HepG2 (cell line): ENCODE data around the gene RPS19. TPM values are rescaled to one million over a fixed set of nuclear protein-coding genes. Genes with fewer than 3 reads are reported as not detected.

Source experiments
- ATAC-seq: fragments of 200-7000 bp; cut with Tn5 transposase; 3 replicates; pipeline ENCODE4 v1.9.1; 2020; ENCODE audit warnings: mild to moderate bottlenecking, moderate library complexity
- Bru-seq: library from RNA; stranded (reverse); fragments of 400-500 nt; gene quantifications from one replicate; lab custom pipeline; 2021; lab: Mats Ljungman, UMichigan
- BruChase-seq, 2 experiments: library from RNA; stranded (reverse); fragments of 400-500 nt; gene quantifications; one replicate each; lab custom pipeline; 2021; lab: Mats Ljungman, UMichigan
- BruUV-seq: library from RNA; stranded (reverse); fragments of 400-500 nt; replicated peaks from 2 replicates; lab custom pipeline; 2021; lab: Mats Ljungman, UMichigan
- CTCF ChIA-PET: fragments of 300-600 bp; formaldehyde crosslinking; extraction: SDS; loops from one replicate; lab custom pipeline; 2021; ENCODE audit warnings: low total read pairs, inconsistent platforms, low intra/inter-chr PET ratio; lab: Yijun Ruan, JAX
- POLR2A ChIA-PET: fragments of 350-600 bp; sonication (Branson Sonifier 250); formaldehyde crosslinking; loops from one replicate; lab custom pipeline; 2020; ENCODE audit warnings: antibody characterized with exemption, inconsistent platforms; lab: Yijun Ruan, JAX
- DNase-seq: peaks from one replicate; pipeline ENCODE4 v3.0.0-alpha.2; 2015; ENCODE audit warnings: low spot score
- FAIRE-seq: peaks from 3 replicates; lab custom pipeline; 2011; peaks lifted over from hg19 to GRCh38; lab: Jason Lieb, UNC
- H2AFZ ChIP-seq: one replicate; pipeline ENCODE4 v1.6.1; 2011; ENCODE audit warnings: low read length, inconsistent platforms
- H3K27ac ChIP-seq: fragments of 300-600 bp; 3 replicates; pipeline ENCODE4 v1.8.0; 2011; ENCODE audit warnings: mixed run types, mild to moderate bottlenecking, mixed read lengths, low read length, inconsistent platforms; ENCODE audit not compliant: insufficient read depth; ENCODE audit errors: extremely low read length
- H3K27me3 ChIP-seq, 2 experiments: fragments of 200-600 bp in 1 of 2; 2 replicates in 1 of 2; 3 replicates in 1 of 2; pipeline versions ENCODE4 v1.6.0 to v1.8.0; 2011; ENCODE audit warnings: low read length in 2 of 2, mild to moderate bottlenecking in 2 of 2, moderate library complexity in 2 of 2, inconsistent platforms in 1 of 2; ENCODE audit not compliant: insufficient read depth in 2 of 2, control insufficient read depth in 1 of 2
- H3K36me3 ChIP-seq, 2 experiments: fragments of 200-600 bp in 1 of 2; replicated peaks in 1 of 2; 2 replicates in 1 of 2; 3 replicates in 1 of 2; pipeline versions ENCODE4 v1.5.1 to v1.8.0; 2011; ENCODE audit warnings: low read length in 2 of 2, inconsistent platforms in 1 of 2; ENCODE audit not compliant: insufficient read depth in 2 of 2, control insufficient read depth in 1 of 2
- H3K4me1 ChIP-seq: 2 replicates; pipeline ENCODE4 v1.5.1; 2012; ENCODE audit warnings: low read length, inconsistent platforms; ENCODE audit not compliant: insufficient read depth
- H3K4me2 ChIP-seq: 2 replicates; pipeline ENCODE4 v1.6.0; 2011; ENCODE audit warnings: low read depth, low read length, inconsistent platforms
- H3K4me3 ChIP-seq, 3 experiments: fragments of 200-600 bp in 1 of 3; sonication (generic), shearing (Covaris generic) in 1 of 3; replicated peaks in 1 of 3; 2 replicates each; pipeline ENCODE4 v1.5.1; 2011 to 2016; ENCODE audit warnings: low read length in 3 of 3, inconsistent platforms in 2 of 3, low read depth in 2 of 3, mild to moderate bottlenecking in 2 of 3, control low read depth in 1 of 3, mixed read lengths in 1 of 3; ENCODE audit not compliant: insufficient read depth in 1 of 3
- H3K79me2 ChIP-seq: one replicate; pipeline ENCODE4 v1.6.1; 2011; ENCODE audit warnings: low read length, inconsistent platforms; ENCODE audit not compliant: insufficient read depth
- H3K9ac ChIP-seq: 2 replicates; pipeline ENCODE4 v1.6.0; 2011; ENCODE audit warnings: mild to moderate bottlenecking, low read depth, low read length, inconsistent platforms; ENCODE audit not compliant: insufficient read depth
- H3K9me3 ChIP-seq: 2 replicates; pipeline ENCODE4 v1.5.1; 2012; ENCODE audit warnings: mild to moderate bottlenecking, low read length
- H4K20me1 ChIP-seq: 2 replicates; pipeline ENCODE4 v1.6.0; 2011; ENCODE audit warnings: inconsistent platforms, mild to moderate bottlenecking, low read length, moderate library complexity; ENCODE audit not compliant: insufficient read depth
- ATM ChIP-seq: fragments of 450-650 bp; IDR thresholded peaks from 2 replicates; pipeline ENCODE4 v1.7.1; 2017; ENCODE audit warnings: mild to moderate bottlenecking, borderline replicate concordance
- E2F1 ChIP-seq: sonication (generic); formaldehyde crosslinking; IDR thresholded peaks from 2 replicates; pipeline ENCODE4 v1.5.0; 2020; ENCODE audit warnings: missing genetic modification reagents
- ELF4 ChIP-seq: sonication (generic); formaldehyde crosslinking; IDR thresholded peaks from 2 replicates; pipeline ENCODE4 v1.5.0; 2020; ENCODE audit warnings: missing genetic modification reagents, mild to moderate bottlenecking, moderate library complexity, borderline replicate concordance
- HOXA5 ChIP-seq: sonication (generic); formaldehyde crosslinking; IDR thresholded peaks from 2 replicates; pipeline ENCODE4 v1.4.0; 2020; ENCODE audit warnings: missing genetic modification reagents
- KDM6A ChIP-seq: IDR thresholded peaks from 2 replicates; pipeline ENCODE4 v1.6.1; 2016; ENCODE audit warnings: low read depth
- PHF5A ChIP-seq: IDR thresholded peaks from one replicate; pipeline ENCODE4 v1.6.1; 2018; ENCODE audit warnings: low read depth, missing genetic modification reagents; ENCODE audit not compliant: unreplicated experiment
- POLR2AphosphoS2 ChIP-seq: IDR thresholded peaks from 2 replicates; pipeline ENCODE4 v1.6.1; 2011; ENCODE audit warnings: low read depth, low read length, improper control_type of control experiment
- TBP ChIP-seq: sonication (generic); formaldehyde crosslinking; IDR thresholded peaks from 2 replicates; pipeline ENCODE4 v1.5.0; 2020; ENCODE audit warnings: missing genetic modification reagents
- ZBTB3 ChIP-seq: sonication (generic); formaldehyde crosslinking; IDR thresholded peaks from 2 replicates; pipeline ENCODE4 v1.4.0; 2020; ENCODE audit warnings: low read depth, mild to moderate bottlenecking, moderate library complexity, missing genetic modification reagents, borderline replicate concordance
- ZBTB7A ChIP-seq: sonication (generic); formaldehyde crosslinking; IDR thresholded peaks from 2 replicates; pipeline ENCODE4 v1.8.0; 2022; ENCODE audit warnings: mild to moderate bottlenecking, missing genetic modification reagents
- ZMYM4 ChIP-seq: sonication (generic); formaldehyde crosslinking; IDR thresholded peaks from 2 replicates; pipeline ENCODE4 v1.8.1; 2023; ENCODE audit warnings: mild to moderate bottlenecking, missing genetic modification reagents
- ZNF224 ChIP-seq: sonication (generic); formaldehyde crosslinking; IDR thresholded peaks from 2 replicates; pipeline ENCODE4 v1.5.0; 2020; ENCODE audit warnings: mild to moderate bottlenecking, missing genetic modification reagents
- ZNF232 ChIP-seq: sonication (generic); formaldehyde crosslinking; IDR thresholded peaks from 2 replicates; pipeline ENCODE4 v1.4.0; 2020; ENCODE audit warnings: missing genetic modification reagents, borderline replicate concordance
- ZNF775 ChIP-seq: sonication (generic); formaldehyde crosslinking; IDR thresholded peaks from 2 replicates; pipeline ENCODE4 v1.4.0; 2020; ENCODE audit warnings: missing genetic modification reagents, mild to moderate bottlenecking, moderate library complexity, borderline replicate concordance
- ZSCAN12 ChIP-seq: sonication (generic); formaldehyde crosslinking; IDR thresholded peaks from 2 replicates; pipeline ENCODE4 v1.9.0; 2021; ENCODE audit warnings: mild to moderate bottlenecking, missing genetic modification reagents
- WGBS: methylation state at CpG from one replicate; pipeline ENCODE4 v1.1.6; 2017; ENCODE audit warnings: low lambda C conversion rate; 5-methylcytosine and 5-hydroxymethylcytosine counted together
- in situ Hi-C: cut with HindIII; loops from 2 replicates; pipeline ENCODE4 v1.10.0; 2017; ENCODE audit warnings: low pct_unique_long_range_greater_than_20kb; ENCODE audit not compliant: extremely low pct_ligation_motif_present
- intact Hi-C: fragments of 100-400 bp; cut with micrococcal nuclease; formaldehyde crosslinking; loops from one replicate; pipeline ENCODE4 v1.10.0; 2022; ENCODE audit not compliant: unreplicated experiment
- long read RNA-seq, 2 experiments: library from RNA in 1 of 2; library from polyadenylated mRNA in 1 of 2; stranded (forward) in 1 of 2; unstranded in 1 of 2; transcript quantifications; one replicate each; pipeline ENCODE4 v2.0.0, GENCODE V29; 2019 to 2022
- polyA minus RNA-seq, 3 experiments: library from RNA; depleted of rRNA, polyadenylated mRNA; stranded (reverse); fragments of >200 nt; gene quantifications; 2 replicates each; pipeline ENCODE4 v1.2.3, GENCODE V29; 2011; ENCODE audit warnings: low replicate concordance in 1 of 3
- polyA plus RNA-seq, 8 experiments: library from polyadenylated mRNA; depleted of rRNA in 3 of 8; stranded (reverse) in 7 of 8; unstranded in 1 of 8; fragments of >200 nt; fragmentation: Illumina TruSeq in 4 of 8; extraction: Trizol in 4 of 8; gene quantifications; 2 replicates each; pipeline versions ENCODE4 v1.2.1 to v1.2.3, GENCODE V29; 2011 to 2016; ENCODE audit warnings: low read depth in 4 of 8, missing spikeins in 1 of 8, mixed read lengths in 1 of 8; ENCODE audit not compliant: insufficient read depth in 1 of 8
- total RNA-seq, 5 experiments: library from RNA; depleted of rRNA; stranded (reverse); fragments of >200 nt; fragmentation: Illumina TruSeq; extraction: Trizol; gene quantifications; 2 replicates each; pipeline ENCODE4 v1.2.3, GENCODE V29; 2016; ENCODE audit warnings: low read depth in 1 of 5
- TF ChIP-seq, protein P1 (sequence below): IDR thresholded peaks from 2 replicates; pipeline ENCODE4 v1.6.1; 2016

Gene RPS19
- total RNA-seq (2016; rRNA removed; fragmentation: Illumina TruSeq; extraction: Trizol) = 4,758 and 5,028 TPM in 2 replicates
- total RNA-seq (2016; cell fraction: cytosol; rRNA removed; fragmentation: Illumina TruSeq; extraction: Trizol; ENCODE audit: low read depth) = 8,990 and 9,707 TPM in 2 replicates
- 4,892 and 5,330 TPM in 2 replicates for total RNA-seq (2016; cell fraction: insoluble cytoplasmic fraction; rRNA removed; fragmentation: Illumina TruSeq; extraction: Trizol)
- 12,897 and 13,497 TPM in 2 replicates for total RNA-seq (2016; cell fraction: membrane; rRNA removed; fragmentation: Illumina TruSeq; extraction: Trizol)
- 1,659 and 1,838 TPM in 2 replicates for total RNA-seq (2016; cell fraction: nucleus; rRNA removed; fragmentation: Illumina TruSeq; extraction: Trizol)
- polyA plus RNA-seq (2011; rRNA removed) = 1,633 and 1,983 TPM in 2 replicates
- 4,354 and 8,495 TPM in 2 replicates for polyA plus RNA-seq (2011; cell fraction: cytosol; rRNA removed)
- polyA plus RNA-seq (2011; cell fraction: nucleus; rRNA removed) = 1,845 and 2,001 TPM in 2 replicates
- 3,093 and 4,312 TPM in 2 replicates for polyA plus RNA-seq (2012)
- polyA plus RNA-seq (2016; cell fraction: cytosol; fragmentation: Illumina TruSeq; extraction: Trizol; ENCODE audit: low read depth) = 10,211 and 10,944 TPM in 2 replicates
- 4,747 and 4,833 TPM in 2 replicates for polyA plus RNA-seq (2016; cell fraction: insoluble cytoplasmic fraction; fragmentation: Illumina TruSeq; extraction: Trizol; ENCODE audit: low read depth)
- 11,477 and 11,931 TPM in 2 replicates for polyA plus RNA-seq (2016; cell fraction: membrane; fragmentation: Illumina TruSeq; extraction: Trizol; ENCODE audit: low read depth)
- polyA plus RNA-seq (2016; cell fraction: nucleus; fragmentation: Illumina TruSeq; extraction: Trizol; ENCODE audit: insufficient read depth, low read depth) = 2,975 and 3,175 TPM in 2 replicates
- polyA minus RNA-seq (2011; rRNA and poly(A)+ RNA removed; ENCODE audit: low replicate concordance) = 958 and 1,242 TPM in 2 replicates
- 1,380 TPM in 2 replicates for polyA minus RNA-seq (2011; cell fraction: cytosol; rRNA and poly(A)+ RNA removed)
- 385 and 466 TPM in 2 replicates for polyA minus RNA-seq (2011; cell fraction: nucleus; rRNA and poly(A)+ RNA removed)
- percentile 99 among the genes with signal in this experiment for Bru-seq, nascent RNA
- percentile 97 among the genes with signal in this experiment for BruChase-seq, experiment 1, labeled RNA remaining after a 6-hour chase
- BruChase-seq, experiment 2, labeled RNA remaining after a 2-hour chase = percentile 97 among the genes with signal in this experiment
- long read RNA-seq, experiment 1, transcript RPS19-206 (6 exons, 2,359 nt) = major isoform, 3,674 of 4,276 reads
- long read RNA-seq, experiment 1, transcript RPS19-207 (6 exons, 668 nt) = minor isoform, 13 of 4,276 reads
- long read RNA-seq, experiment 1, partial matches to known transcripts = 568 of 4,276 reads
- long read RNA-seq, experiment 1, other reads (novel, unspliced or antisense) = 17 of 4,276 reads
- long read RNA-seq, experiment 2, transcript RPS19-206 (6 exons, 2,359 nt) = major isoform, 3,908 of 6,491 reads
- long read RNA-seq, experiment 2, transcript RPS19-207 (6 exons, 668 nt) = minor isoform, 26 of 6,491 reads
- long read RNA-seq, experiment 2, partial matches to known transcripts = 2,429 of 6,491 reads
- long read RNA-seq, experiment 2, other reads (novel, unspliced or antisense) = 124 of 6,491 reads

DNA sequence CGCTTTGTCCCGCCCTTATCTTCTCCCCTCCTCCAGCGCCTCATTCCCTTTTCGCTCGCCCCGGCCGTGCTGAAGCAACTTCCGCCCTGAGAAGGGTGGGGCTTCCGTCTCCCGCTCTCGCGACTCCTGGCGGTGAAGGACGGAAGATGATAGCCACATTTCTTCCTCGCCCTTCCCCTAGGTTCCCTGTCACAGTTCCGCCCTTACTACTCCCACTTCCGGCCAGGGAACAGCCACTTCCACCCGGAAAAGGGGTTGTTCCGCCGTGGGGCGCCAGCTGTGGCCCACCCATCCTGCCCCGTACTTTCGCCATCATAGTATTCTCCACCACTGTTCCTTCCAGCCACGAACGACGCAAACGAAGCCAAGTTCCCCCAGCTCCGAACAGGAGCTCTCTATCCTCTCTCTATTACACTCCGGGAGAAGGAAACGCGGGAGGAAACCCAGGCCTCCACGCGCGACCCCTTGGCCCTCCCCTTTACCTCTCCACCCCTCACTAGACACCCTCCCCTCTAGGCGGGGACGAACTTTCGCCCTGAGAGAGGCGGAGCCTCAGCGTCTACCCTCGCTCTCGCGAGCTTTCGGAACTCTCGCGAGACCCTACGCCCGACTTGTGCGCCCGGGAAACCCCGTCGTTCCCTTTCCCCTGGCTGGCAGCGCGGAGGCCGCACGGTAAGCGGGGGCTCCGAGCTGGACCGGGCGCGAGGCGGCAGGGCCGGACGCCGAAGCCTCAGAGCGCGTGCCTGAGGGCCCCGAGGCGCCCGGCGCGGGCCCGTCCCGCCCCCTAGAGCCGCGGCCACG lies at the start of gene RPS19:
Gene RPS19, plus strand, starts transcription at position 638 of the 801 bp plus-strand sequence. CDS start 520 bp downstream, outside the sequence.
- peaks cover 20 to 41% of the 10 kb centered on the region in 2 experiments for H3K36me3 ChIP-seq
- ChIA-PET POLR2A (interaction anchor here (0.6 to 3.6 kb wide), 19 partner anchors 9 to 1511 kb away, joined by 3 to 72 read pairs (median 4); partner anchors contain the start of genes C19orf47, CEACAM1, DMAC2 and HNRNPUL1), CTCF (no interaction called here)
- H3K79me2 ChIP-seq = peaks cover 47% of the 10 kb centered on the region
- peak within 1 kb of the TSS; percentile 85 to 99 (median 95) for H3K4me3 ChIP-seq
- peak within 1 kb of the TSS; percentile 84 for H3K27ac ChIP-seq
- H4K20me1 ChIP-seq = peaks cover 40% of the 10 kb centered on the region
- intact Hi-C loops (no loop called here), in situ Hi-C loops (no loop called here)
- no peak within 1 kb of the TSS for H2AFZ ChIP-seq
- peak; percentile 97 for DNase-seq
- no peaks in the 10 kb centered on the region for H3K9me3 ChIP-seq
- WGBS = under 1% methylated on average over 42 of the region's 76 CpGs
- H3K4me1 ChIP-seq = peaks cover 44% of the 10 kb centered on the region
- FAIRE-seq = peak; percentile 99
- peak within 1 kb of the TSS; percentile 87 for H3K4me2 ChIP-seq
- BruUV-seq = TSS peak; percentile 97
- peaks cover 0 to 6% of the 10 kb centered on the region in 2 experiments; a peak in 2 of 5 replicates for H3K27me3 ChIP-seq
- ATAC-seq = peak; percentile 90
- peak within 1 kb of the TSS; percentile 99 for H3K9ac ChIP-seq
- TF ChIP-seq ZSCAN12 (no peak), ELF4 (CRISPR knock-in tag) (peak; percentile 99), POLR2AphosphoS2 (no peak; the same call in 1 of the 2 replicates), ZBTB3 (CRISPR knock-in tag) (no peak), KDM6A (CRISPR knock-in tag) (no peak), ZNF775 (no peak; the same call in 1 of the 2 replicates), TBP (no peak), HOXA5 (peak; percentile 70; the same call in 1 of the 2 replicates), ATM (no peak), ZNF224 (0 out of 2 replicates have a peak, but pooled peaks have one; percentile 13), PHF5A (CRISPR knock-in tag) (peak; percentile 15), ZBTB7A (CRISPR knock-in tag) (peak; percentile 75), ZMYM4 (peak; percentile 64), E2F1 (CRISPR knock-in tag) (peak; percentile 33; the same call in 1 of the 2 replicates), ZNF232 (CRISPR knock-in tag) (no peak)
- TF ChIP-seq, protein P1, sequence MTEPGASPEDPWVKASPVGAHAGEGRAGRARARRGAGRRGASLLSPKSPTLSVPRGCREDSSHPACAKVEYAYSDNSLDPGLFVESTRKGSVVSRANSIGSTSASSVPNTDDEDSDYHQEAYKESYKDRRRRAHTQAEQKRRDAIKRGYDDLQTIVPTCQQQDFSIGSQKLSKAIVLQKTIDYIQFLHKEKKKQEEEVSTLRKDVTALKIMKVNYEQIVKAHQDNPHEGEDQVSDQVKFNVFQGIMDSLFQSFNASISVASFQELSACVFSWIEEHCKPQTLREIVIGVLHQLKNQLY (CRISPR knock-in tag) = no peak
